Fibroblast of the aortic adventitia (primary cell): ENCODE results near the gene CIB2. TPM values are rescaled to one million over a fixed set of nuclear protein-coding genes. Genes with fewer than 3 reads are reported as not detected.
A peak's percentile ranks its signal among the peaks of the same experiment; 100 is the strongest.
"Not testable (repeated sequence)": the region's sequence is repeated elsewhere in the genome, so short reads cannot be mapped to it uniquely, and the experiment has no call there.

Source experiments
- DNase-seq: peaks from one replicate; pipeline ENCODE4 v3.0.0-alpha.2; 2010; ENCODE audit warnings: low read depth
- H3K4me3 ChIP-seq: 2 replicates; pipeline ENCODE4 v1.5.1; 2011; ENCODE audit warnings: low read depth, mild to moderate bottlenecking, control low read depth, low read length, moderate library complexity
- total RNA-seq: library from RNA; depleted of rRNA; stranded (reverse); fragments of >200 nt; gene quantifications from 2 replicates; pipeline ENCODE4 v1.2.3, GENCODE V29; 2012; ENCODE audit warnings: low replicate concordance
- TF ChIP-seq, protein P1 (sequence below): IDR thresholded peaks from 2 replicates; pipeline ENCODE4 v1.5.1; 2011; ENCODE audit warnings: mild to moderate bottlenecking, low read length, control low read depth, inconsistent platforms; ENCODE audit not compliant: insufficient read depth

The CIB2 gene
- total RNA-seq, 1 donor = 2.3 TPM

- no peak overlapping the region for H3K4me3 ChIP-seq
- TF ChIP-seq, protein P1, sequence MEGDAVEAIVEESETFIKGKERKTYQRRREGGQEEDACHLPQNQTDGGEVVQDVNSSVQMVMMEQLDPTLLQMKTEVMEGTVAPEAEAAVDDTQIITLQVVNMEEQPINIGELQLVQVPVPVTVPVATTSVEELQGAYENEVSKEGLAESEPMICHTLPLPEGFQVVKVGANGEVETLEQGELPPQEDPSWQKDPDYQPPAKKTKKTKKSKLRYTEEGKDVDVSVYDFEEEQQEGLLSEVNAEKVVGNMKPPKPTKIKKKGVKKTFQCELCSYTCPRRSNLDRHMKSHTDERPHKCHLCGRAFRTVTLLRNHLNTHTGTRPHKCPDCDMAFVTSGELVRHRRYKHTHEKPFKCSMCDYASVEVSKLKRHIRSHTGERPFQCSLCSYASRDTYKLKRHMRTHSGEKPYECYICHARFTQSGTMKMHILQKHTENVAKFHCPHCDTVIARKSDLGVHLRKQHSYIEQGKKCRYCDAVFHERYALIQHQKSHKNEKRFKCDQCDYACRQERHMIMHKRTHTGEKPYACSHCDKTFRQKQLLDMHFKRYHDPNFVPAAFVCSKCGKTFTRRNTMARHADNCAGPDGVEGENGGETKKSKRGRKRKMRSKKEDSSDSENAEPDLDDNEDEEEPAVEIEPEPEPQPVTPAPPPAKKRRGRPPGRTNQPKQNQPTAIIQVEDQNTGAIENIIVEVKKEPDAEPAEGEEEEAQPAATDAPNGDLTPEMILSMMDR = no peak
- no peak for DNase-seq
Observed at GRCh38 chr15:78162038-78162437, 30.8 kb upstream of the CIB2 start.

- TF ChIP-seq, protein P1 = no peak
- DNase-seq = no peak
Observed at GRCh38 chr15:78159395-78159794, 28.1 kb upstream of the CIB2 start.

DNA sequence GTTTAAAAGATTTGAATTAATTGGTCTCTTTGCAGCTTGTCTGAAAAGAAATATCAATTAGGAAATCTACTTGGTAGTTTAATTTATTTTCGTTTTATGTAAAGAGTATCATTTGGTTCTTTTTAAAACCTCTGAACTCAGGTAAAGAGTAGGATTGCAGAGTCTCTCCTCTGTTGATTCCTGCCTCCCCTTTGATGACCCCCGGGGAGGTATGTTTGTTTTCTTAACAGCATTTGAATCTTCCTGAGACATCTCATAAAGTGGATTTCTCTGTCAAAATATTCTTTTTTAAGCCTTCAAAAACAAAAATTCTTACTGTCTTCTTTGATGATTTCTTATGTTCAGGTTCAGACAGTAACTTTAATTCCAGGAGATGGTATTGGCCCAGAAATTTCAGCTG, 26.0 kb upstream of the CIB2 start:
- DNase-seq = no peak
- TF ChIP-seq, protein P1 = no peak
- H3K4me3 ChIP-seq = no peak overlapping the region

More at GRCh38 chr15:78159395-78159794, 28.1 kb upstream of the CIB2 start:
- H3K4me3 ChIP-seq = no peak overlapping the region

DNA sequence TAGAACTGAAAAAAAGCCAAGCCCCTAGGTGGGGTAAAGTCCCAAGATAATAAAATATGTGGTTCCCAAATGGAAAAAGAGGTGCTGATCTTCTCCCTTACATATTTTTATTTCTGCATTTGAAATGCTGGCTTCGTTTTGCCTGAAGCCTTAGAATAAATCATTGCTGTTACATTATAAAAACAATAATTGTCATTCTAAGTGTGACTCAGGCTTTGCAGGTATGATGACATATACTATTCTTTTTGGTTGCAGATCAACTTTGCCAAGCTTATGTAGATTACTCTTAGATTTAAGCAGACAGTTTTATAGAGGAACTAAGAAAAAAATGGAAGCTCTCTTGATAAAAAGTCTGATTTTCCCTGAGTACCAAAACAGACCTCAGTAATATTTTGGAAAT, 25.4 kb upstream of the CIB2 start:
- peak; percentile 32 for DNase-seq
- TF ChIP-seq, protein P1 = no peak

DNA sequence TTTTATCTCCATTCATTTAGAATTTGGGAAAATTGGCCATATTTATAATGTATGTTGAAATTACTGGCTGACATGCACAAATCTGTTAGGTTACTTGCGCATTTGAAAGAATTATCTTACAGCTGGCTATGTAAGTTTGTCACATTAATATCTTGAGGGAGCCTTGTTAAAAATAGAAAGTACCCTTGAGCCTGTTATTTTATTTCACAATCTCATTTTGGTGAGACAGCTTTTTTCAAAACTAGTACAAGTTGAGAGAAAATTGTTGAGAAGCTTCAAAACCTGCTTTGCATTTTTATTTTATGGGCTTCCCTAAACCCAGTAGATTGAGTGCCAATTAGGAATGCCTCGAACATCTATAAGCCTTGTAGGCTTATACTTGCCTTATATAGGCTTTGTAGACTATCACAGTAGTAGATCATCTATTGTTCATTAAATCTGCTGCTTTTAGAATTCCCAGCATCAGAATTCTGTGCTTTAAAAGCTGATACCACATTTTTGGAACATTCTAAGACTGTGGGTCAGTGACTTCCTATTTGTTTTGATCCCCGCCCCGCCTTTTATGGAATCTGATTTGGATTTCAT, 24.2 kb upstream of the CIB2 start:
- H3K4me3 ChIP-seq = no peak overlapping the region

More for the DNA sequence above, 25.4 kb upstream of the CIB2 start:
- no peak overlapping the region for H3K4me3 ChIP-seq

GRCh38 chr15:78154955-78155354, 23.7 kb upstream of the CIB2 start:
- no peak overlapping the region for H3K4me3 ChIP-seq

More for the DNA sequence above, 24.2 kb upstream of the CIB2 start:
- TF ChIP-seq, protein P1 = no peak
- DNase-seq = no peak

DNA sequence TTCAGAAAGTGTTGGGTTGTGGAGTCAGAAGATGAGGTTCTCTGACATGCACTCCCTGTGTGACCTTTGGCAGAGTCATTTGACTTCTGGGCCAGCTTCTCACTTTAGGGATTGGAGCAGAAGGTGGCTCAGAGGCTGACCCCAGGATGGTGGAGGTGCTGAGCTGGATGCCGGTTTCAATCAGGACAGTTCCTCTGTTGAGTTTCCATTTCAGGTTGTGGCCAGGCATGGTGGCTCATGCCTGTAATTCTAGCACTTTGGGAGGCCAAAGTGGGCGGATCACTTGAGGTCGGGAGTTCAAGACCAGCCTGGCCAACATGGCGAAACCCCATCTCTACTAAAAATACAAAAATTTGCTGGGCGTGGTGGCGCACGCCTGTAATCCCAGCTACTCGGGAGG, 19.8 kb upstream of the CIB2 start:
- not testable (repeated sequence) for DNase-seq, H3K4me3 ChIP-seq

More at GRCh38 chr15:78154955-78155354, 23.7 kb upstream of the CIB2 start:
- TF ChIP-seq, protein P1 = no peak
- no peak for DNase-seq
